GM18517 (cell line): ENCODE results near the gene ALKBH6.

Experiments
- ATAC-seq: cut with Tn5 transposase; IDR thresholded peaks from one replicate; pipeline ENCODE4 v1.9.1; 2021; ENCODE audit warnings: mild to moderate bottlenecking, moderate library complexity; ENCODE audit not compliant: unreplicated experiment

The ALKBH6 gene

DNA sequence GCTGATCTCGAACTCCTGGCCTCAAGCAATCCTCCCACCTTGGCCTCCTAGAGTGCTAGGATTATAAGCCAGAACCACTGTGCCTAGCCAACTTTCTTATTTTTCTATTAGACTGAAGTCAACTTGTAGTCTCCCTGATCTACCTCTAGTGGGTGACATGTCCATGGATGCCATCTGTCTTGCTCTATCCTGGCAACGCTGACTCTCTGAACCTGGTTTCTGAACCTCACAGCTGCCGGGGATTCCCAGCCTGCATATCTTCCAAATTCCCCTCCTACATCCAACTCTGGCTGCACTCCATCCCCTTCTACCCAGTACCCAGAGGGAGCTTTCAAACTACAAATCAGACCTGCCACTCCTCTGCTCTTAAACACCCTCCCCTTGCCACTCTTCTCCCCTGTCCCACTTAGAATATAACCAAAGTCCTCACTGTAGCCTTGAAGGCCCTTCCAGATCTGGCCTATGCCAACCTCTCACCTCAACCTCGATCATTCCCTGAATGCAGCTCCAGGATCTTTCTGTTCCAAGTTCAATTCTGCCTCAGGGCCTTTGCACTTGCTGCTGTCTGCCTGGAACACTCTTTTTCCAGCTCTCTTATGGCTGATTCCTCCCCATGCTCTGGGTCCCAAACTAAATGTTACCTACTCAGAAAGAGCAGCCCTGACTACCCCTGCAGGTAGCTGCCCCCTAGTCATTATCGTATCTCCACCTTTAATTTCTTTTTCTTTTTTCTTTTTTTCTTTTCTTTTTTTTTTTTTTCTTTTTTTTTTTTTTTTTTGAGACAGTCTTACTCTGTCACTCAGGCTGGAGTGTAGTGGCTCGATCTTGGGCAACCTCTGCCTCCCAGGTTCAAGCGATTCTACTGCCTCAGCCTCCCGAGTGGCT, 16.5 kb upstream of the ALKBH6 start:
- no peak for ATAC-seq

DNA sequence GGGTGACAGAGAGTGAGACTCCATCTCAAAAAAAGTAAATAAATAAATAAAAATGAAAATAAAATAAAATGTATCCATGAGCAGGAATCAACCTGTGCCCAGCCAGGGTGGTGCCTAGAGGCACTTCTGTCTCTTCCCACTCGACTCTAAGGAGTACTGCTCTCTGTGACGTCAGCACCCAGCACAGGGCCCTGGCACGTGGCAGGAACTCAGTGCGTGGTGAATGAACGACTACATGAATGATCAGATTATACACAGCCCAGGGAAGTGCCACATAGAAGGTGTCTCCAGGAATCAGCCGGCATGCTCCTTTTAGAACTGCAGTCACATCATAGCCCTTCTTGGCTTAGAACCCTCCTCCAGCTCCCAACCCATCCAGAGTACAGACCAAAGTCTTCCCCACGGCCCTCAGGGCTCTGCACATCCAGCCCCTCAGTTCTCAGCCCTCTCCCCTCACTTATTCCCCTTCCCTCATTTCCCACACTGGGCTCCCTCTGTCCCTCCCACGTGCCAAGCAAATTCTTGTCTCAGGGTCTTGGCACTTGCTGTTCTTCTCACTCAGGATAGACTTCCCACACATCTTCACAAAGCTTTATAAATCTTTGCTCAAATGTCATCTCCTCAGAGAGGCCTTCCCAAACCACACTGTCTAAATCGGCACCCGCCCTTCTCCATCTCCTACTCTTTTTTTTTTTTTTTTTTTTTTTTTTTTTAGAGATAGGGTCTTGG, 14.5 kb upstream of the ALKBH6 start:
- no peak for ATAC-seq

DNA sequence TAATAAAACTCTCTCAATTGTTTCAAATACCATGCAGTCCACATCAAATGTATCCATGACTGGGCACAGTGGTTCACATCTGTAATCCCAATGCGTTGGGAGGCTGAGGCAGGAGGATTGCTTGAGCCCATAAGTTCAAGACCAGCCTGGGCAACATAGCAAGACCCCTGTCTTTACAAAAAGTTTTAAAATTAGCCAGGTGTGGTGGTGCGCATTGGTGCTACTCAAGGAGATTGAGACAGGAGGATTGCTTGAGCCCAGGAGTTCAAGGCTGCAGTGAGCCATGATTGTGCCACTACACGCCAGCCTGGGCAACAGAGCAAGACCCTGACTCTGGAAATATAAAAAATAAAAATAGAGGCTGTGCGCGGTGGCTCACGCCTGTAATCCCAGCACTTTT, 13.7 kb upstream of the ALKBH6 start:
- no peak for ATAC-seq

DNA sequence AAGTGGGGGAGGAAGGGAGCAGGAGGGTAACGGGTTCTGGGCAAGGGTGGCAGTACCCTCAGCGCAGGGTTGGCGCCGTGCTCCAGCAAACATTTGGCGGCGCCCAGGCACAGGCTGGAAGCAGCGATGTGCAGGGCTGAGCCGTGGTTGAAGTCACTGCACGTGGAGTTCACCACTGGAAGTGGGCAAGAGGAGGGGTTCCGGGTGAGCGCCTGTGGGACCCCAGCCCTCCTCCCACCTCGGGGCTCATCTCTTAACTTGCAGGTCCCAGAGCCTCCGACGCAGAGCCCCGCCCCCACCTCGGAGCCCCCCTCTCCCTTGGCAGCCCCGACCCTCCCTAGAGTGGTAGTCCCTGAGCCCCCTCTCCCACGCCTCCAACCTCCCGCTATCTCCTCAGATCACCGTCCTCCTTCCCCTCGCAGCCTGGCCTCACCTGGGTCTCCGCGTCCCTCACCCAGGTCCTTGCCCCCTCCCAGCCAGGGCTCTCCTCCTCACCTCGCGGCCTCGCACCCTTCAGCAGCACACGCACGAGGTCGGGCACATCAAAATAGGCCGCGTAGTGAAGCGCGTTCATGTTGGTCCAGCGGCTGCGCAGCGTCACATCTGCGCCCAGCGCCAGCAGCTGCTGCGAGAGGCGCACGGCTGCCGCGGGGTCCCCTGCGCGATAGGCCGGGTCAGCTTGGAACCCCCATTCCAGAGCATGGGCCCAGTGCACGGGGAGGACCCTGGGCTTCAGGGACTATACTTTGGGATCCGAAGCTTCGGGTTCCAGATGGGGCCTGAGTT, 12.3 kb upstream of the ALKBH6 start:
- no peak for ATAC-seq

DNA sequence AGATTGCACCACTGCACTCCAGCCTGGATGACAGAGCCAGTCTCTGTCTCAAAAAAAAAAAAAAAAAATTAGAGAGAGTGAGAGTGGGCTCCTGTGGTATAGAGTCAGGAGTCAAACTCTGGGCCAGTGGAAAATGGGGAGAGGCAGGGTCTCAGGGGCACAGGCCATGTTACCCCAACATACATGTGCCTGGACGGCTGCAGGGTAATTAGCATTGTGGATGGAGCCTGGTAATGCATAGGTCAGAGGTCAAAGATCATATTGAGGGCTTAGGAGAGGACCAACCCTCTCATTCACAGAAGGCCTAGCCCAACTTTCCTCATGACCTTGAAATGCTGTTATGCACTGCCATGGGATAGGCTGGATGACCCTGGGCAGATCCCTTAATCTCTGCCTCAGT, 11.5 kb upstream of the ALKBH6 start:
- no peak for ATAC-seq

DNA sequence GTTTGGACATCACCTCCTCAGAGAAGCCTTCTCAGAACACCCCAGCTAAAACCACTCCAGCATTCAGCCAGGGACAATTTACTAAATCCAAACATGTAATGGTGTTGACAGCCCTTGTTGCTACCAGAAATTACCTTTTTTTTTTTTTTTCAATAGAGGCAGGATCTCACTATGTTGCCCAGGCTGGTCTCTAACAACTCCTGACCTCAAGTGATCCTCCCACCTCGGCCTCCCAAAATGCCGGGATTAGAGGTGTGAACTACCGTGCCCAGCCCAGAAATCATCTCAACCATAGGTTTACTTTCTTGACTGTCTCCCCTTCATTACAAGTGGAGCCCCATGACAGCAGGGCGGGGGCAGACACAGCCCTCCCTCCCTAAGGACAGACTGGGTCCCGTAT, 9.4 kb upstream of the ALKBH6 start:
- no peak for ATAC-seq

DNA sequence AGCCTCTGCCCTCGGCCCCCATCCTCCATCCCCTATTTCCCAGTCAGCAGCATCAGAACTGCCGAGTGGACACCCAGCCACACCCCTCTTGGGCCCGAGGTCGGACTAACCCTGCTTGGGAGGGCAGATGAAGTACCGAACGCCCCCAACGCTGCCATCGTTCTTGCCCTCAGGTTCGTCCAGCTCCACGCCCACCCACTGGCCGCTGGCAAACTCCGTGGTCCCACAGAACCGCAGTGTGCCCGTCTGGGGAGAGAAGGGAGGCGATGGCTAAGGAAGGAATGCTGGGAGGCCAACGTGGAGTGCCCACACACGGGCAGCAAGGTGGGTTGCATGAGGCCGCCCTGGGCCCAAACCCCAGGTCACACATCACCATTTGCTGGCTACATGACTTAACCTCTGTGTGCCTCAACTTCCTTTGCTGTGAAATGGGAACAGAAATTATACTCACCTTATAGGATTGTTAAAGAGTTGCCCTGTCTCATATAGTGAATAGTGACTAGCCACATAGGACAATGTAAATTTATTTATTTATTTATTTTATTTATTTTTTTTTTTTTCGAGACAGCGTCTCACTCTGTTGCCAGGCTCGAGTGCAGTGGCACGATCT, 5.2 kb upstream of the ALKBH6 start:
- ATAC-seq, result no peak

DNA sequence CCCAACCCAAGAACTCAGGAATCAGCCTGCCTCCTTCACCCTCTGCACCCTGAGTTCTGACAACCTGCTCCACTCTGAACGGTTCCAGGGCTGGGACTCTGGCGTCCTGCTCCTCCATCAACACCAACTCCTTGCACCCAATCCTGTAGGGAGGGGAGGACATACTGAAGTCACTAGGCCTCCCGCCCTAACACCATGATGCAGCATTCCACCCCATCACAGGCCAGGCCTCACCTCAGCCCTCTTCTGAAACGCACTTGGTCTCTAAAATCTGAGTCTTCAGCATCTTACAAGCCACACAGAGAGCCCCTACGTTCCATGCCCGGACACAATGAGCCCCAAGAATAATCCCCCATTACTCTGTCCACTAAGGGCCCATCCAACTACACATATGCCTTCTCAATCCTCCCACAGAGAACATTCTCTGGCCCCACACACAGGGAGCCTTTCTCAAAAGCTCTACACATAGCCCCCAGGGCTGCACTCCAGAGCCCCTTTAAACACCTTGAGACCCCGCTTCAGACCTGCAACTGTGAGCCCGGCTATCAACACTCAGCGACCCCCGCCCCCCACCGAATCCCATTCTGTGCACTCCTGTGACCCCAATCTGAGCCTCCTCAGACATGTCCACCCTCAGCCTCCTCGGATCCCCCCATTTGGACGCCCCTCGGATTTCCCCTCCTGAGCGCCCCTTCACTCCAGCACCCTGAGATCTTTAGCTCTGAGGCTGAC, 567 bp downstream of the ALKBH6 start:
- no peak for ATAC-seq

DNA sequence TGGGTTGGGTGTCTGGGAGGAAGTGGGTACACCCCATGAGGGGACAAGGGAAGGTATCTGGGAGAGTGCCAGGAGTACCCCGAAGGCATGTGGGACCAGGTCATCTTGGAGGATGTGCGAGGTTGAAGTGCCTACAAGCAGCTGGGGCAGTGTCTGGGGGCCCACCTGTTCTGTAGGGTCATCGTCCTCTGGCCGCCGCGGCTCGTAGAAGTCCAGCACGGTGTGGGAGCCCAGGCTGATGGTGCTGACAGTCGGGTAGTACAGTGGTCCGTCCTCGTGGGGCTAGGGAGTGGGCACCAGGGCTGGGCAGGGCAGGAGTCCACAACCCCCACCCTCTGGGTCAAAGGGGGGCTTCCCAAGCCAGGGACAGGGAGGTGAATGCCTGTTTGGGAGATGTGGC, 3.6 kb downstream of the ALKBH6 start:
- ATAC-seq, result no peak

DNA sequence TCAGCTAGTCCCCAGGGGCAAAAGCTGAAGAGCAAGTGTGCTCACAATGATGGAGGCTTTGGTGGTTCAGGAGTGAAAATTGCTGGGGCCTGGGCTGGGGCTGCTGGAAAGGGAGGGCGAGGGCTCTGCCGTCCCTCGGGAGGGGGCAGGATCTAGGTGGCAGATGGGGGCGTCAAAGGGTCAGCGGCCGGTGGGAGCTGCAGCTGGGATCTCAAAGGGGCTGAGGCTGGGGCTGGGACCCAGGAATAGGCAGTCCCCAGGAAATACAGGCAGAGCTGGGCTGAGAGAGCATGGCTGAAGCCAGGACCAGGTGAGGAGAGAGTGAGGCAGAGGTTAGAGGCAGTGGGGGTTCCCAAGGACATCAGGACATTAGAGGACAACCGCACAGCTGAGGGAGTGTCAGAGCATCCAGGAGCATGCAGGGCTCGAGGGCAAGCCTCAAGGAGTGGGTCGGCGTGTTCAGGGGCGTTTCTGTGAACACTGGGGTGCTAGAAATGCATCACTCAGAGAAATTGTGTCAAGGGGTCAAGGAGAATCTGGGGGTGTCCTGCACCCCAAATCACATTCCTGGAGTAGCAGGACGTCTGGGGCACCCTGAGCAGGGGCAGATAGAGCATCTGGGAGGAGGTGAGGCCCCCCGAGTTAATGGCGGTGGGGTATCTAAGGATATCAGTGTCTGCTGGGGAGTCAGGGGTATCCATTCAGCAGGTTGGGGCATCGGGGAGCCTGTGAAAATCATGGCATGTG, 4.2 kb downstream of the ALKBH6 start:
- no peak for ATAC-seq

GRCh38 chr19:36009220-36009619, 4.8 kb downstream of the ALKBH6 start:
- ATAC-seq, result no peak

GRCh38 chr19:36008336-36008978, 5.6 kb downstream of the ALKBH6 start, which contains the start of gene SYNE4:
SYNE4 (minus strand) TSS chr19:36008813; CDS start chr19:36008681, 132 bp downstream.
- ATAC-seq, result no peak

DNA sequence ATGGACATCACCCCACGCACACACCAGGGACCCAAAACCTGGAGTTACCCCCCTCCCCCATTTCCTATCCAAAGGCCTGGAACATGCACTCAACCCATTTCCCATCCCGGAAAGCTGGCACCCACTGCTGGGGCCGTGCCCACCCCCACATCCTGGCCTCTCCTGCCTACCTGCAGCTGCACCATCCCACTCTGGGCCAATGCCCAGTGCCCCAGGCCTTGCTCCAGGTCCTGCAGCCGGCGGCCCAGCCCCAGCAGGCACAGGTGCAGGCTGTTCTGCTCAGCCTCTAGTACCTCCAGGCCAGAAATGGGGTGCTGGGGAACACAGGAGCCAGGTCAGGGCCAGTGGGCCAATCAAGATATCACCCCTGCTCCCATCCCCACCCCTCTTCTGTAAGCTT, 7.1 kb downstream of the ALKBH6 start:
- no peak for ATAC-seq

GRCh38 chr19:36003284-36003683, 10.7 kb downstream of the ALKBH6 start:
- no peak for ATAC-seq

- ATAC-seq, result no peak
Observed at GRCh38 chr19:36001605-36002004, 12.4 kb downstream of the ALKBH6 start.

DNA sequence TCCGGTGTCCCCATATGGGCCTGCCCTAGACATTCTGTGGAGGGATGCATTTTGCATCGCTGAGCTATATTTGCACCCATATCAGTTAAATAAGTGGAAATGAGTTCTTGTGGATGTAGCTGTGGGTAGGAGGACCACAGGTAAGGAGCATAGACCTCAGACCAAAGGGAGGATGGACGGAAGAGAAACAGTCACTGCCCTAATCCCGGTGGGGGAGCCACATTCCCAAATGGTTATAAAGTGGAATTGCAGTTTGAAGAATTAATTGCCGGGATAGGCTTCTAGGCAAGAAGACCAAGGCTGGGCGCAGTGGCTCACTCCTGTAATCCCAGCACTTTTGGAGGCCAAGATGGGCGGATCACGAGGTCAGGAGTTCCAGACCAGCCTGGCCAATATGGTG, 17.2 kb downstream of the ALKBH6 start:
- no peak for ATAC-seq

- peak; percentile 82 for ATAC-seq
Observed at GRCh38 chr19:35995048-35995993, 18.7 kb downstream of the ALKBH6 start, which contains the start of gene SDHAF1. SDHAF1 (plus strand) TSS chr19:35995188; CDS start chr19:35995275, 87 bp downstream.
